Measurements from ENCODE around the gene CMTR2. TPM values are rescaled to one million over a fixed set of nuclear protein-coding genes. Genes with fewer than 3 reads are reported as not detected.
"Not testable (repeated sequence)": the region's sequence is repeated elsewhere in the genome, so short reads cannot be mapped to it uniquely, and the experiment has no call there.

Gene CMTR2
- total RNA-seq, 4 donors from 2014 or later = 18.2 to 50.6 (median 37.0) TPM

DNA sequence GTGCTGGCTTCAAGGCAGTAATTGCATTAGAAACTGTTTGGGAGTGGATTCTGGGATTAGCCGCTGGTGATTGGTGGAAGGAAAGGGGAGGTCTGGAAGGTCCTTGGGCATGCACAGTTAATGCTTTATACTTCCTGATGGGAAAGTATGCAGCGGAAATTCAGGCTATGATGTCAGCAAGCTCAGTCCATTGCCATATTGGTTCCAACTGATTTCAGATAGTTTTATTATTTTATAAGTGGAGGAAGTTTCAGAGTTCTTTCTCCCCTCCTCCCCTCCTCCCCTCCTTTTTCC is 8.1 kb upstream of the CMTR2 start:
- no peak for TF ChIP-seq CTCF (IDR thresholded peaks at IDR 0.05)
- no peak for TF ChIP-seq POLR2A (IDR thresholded peaks at IDR 0.05)
- Histone ChIP-seq H3K27me3 (no peaks in the 10 kb centered on the region), H3K4me3 (no peak overlapping the region), H3K9me3 (no peaks in the 10 kb centered on the region), H3K36me3 (no peaks in the 10 kb centered on the region), H3K27ac (no peak overlapping the region), H3K4me1 (no peaks in the 10 kb centered on the region)
- no peak for DNase-seq

DNA sequence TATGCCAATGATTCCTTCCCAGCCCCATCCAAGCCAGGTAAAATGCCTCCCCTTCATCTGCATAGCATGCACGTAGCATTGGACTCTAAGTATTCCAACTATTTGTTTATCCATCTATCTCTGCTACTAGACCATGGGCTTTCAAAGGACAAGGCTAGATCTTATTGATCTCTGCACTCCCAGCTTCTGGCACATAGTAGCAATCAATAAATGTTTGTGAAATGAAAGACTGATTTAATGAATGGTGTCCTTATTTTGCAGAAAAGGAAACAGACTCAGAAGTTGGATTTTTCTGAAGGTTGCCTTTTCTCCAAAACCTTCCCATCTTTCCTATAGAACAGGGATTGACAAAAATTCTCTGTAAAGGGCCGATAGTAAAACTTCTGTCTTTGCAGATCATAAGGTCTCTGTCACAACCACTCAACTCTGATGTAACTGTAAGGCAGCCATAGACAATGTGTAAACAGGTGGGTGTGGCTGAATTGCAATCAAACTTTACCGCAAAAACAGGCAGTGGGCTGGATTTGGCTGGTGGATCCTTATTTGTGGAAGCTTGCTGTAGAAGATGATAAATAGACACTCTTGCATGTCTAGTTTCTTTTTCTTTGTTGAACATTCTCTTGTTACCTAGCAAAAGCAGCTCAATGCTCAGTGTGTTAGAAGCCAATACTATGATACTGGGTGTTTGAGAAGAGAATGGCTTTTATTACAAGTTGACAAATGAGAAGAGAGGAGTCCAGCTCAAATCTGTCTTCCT is 7.6 kb upstream of the CMTR2 start:
- no peak for TF ChIP-seq CTCF (IDR thresholded peaks at IDR 0.05)
- no peak for TF ChIP-seq POLR2A (IDR thresholded peaks at IDR 0.05)
- DNase-seq = no peak
- Histone ChIP-seq H3K27ac (no peak overlapping the region), H3K9me3 (no peaks in the 10 kb centered on the region), H3K27me3 (no peaks in the 10 kb centered on the region), H3K4me1 (no peaks in the 10 kb centered on the region), H3K4me3 (no peak overlapping the region), H3K36me3 (no peaks in the 10 kb centered on the region)

- H3K4me1 ChIP-seq = no peaks in the 10 kb centered on the region
- TF ChIP-seq POLR2A (IDR thresholded peaks at IDR 0.05) (no peak), CTCF (IDR thresholded peaks at IDR 0.05) (no peak)
- no peak overlapping the region for H3K27ac ChIP-seq
- no peaks in the 10 kb centered on the region for H3K27me3 ChIP-seq
- no peaks in the 10 kb centered on the region for H3K9me3 ChIP-seq
- no peak overlapping the region for H3K4me3 ChIP-seq
- no peaks in the 10 kb centered on the region for H3K36me3 ChIP-seq
- no peak for DNase-seq
These were observed 6.7 kb upstream of the CMTR2 start for GRCh38 chr16:71295950-71296349.

- H3K9me3 ChIP-seq = no peaks in the 10 kb centered on the region
- DNase-seq = no peak
- no peak for TF ChIP-seq CTCF (IDR thresholded peaks at IDR 0.05)
- TF ChIP-seq POLR2A (IDR thresholded peaks at IDR 0.05) = no peak
- H3K4me1 ChIP-seq = no peaks in the 10 kb centered on the region
- H3K4me3 ChIP-seq = no peak overlapping the region
- no peak overlapping the region for H3K27ac ChIP-seq
- H3K27me3 ChIP-seq = no peaks in the 10 kb centered on the region
- no peaks in the 10 kb centered on the region for H3K36me3 ChIP-seq
These were observed 4.7 kb upstream of the CMTR2 start for GRCh38 chr16:71293919-71294318.

- not testable (repeated sequence) for H3K27me3 ChIP-seq, H3K4me3 ChIP-seq, DNase-seq, H3K9me3 ChIP-seq, H3K36me3 ChIP-seq, H3K27ac ChIP-seq
- H3K4me1 ChIP-seq = peaks cover 0 to 14% (median 1%) of the 10 kb centered on the region in 4 donors
These were observed 2.9 kb upstream of the CMTR2 start for GRCh38 chr16:71292095-71292494.

GRCh38 chr16:71289732-71290062 is 495 bp upstream of the CMTR2 start:
- Histone ChIP-seq H3K27ac (peak overlapping the region; percentile 82 to 92 (median 91)), H3K27me3 (no peaks in the 10 kb centered on the region), H3K4me3 (peak overlapping the region; percentile 60 to 89 (median 66)), H3K4me1 (peaks cover 0 to 18% (median 1%) of the 10 kb centered on the region in 4 donors), H3K36me3 (peaks cover 0 to 23% (median 0%) of the 10 kb centered on the region in 3 donors), H3K9me3 (no peaks in the 10 kb centered on the region)
- no peak for TF ChIP-seq CTCF (IDR thresholded peaks at IDR 0.05)
- no peak for TF ChIP-seq POLR2A (IDR thresholded peaks at IDR 0.05)
- no peak for DNase-seq

Measured in Peyer's patch (tissue), 4 donors.